KBM-7 (cell line): ENCODE data around the gene VPS13D.

Experiments used
- DNase-seq: peaks from one replicate; pipeline ENCODE4 v3.0.0-alpha.2; 2015
- in situ Hi-C: fragments of 300-500 bp; cut with MboI; formaldehyde crosslinking; loops from 2 replicates; pipeline ENCODE4 v1.14.3; 2020; ENCODE audit warnings: low sequenced_read_pairs, low pct_unique_long_range_greater_than_20kb, mixed read lengths

Gene VPS13D

GRCh38 chr1:12407050-12407961 is 177.5 kb downstream of the VPS13D start:
- in situ Hi-C loops = no loop called here
- DNase-seq = no peak

DNA sequence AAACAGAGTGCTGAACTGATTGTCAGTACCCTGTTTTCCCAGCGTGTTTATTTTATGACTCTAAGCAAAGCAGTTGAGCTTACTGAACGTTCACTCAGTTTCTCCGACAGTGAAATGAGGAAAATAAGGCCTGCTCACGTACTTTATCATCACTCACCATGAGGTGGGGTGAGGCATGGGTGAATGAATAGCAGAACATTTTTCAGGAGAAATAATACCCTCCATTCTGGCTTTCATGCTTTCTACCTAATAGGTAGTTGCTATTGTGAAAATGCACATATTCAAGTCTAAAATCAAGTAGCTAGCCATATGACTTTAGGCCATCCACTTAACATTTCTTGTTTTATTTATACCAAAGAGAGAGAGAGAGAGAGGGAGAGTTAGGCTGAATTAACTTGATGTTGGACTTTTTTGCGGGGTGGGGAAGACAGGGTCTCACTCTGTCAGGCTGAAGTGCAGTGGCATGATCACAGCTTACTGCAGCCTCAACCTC is 178.2 kb downstream of the VPS13D start:
- DNase-seq = no peak
- in situ Hi-C loops = no loop called here

DNA sequence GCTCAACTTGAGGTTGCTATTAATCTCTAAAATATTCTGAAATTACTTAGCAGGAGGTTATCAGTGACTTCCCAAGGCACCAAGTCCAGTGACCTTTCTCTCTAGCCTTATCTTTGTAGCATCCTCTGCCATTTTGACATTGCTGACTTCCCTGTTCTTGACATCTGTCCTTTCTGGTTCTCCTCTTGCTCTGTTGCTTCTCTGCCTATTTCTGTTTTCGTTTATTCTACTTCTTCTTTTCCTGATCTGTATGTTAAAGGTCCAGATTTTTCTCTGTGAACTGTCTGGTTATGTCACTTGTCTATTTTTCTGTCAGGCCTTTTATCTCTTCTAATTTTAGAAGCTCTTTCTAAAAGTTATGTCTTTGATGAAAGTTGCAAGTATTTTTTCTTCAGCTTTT is 178.8 kb downstream of the VPS13D start:
- no peak for DNase-seq
- in situ Hi-C loops = no loop called here

GRCh38 chr1:12409681-12410080 is 179.9 kb downstream of the VPS13D start:
- in situ Hi-C loops = no loop called here
- DNase-seq = no peak

- DNase-seq = no peak
- in situ Hi-C loops = no loop called here
Observed at GRCh38 chr1:12410351-12410750, 180.5 kb downstream of the VPS13D start.

GRCh38 chr1:12411098-12411497 is 181.3 kb downstream of the VPS13D start:
- in situ Hi-C loops = no loop called here
- DNase-seq = no peak

GRCh38 chr1:12411747-12412146 is 181.9 kb downstream of the VPS13D start:
- DNase-seq = no peak
- in situ Hi-C loops = no loop called here

DNA sequence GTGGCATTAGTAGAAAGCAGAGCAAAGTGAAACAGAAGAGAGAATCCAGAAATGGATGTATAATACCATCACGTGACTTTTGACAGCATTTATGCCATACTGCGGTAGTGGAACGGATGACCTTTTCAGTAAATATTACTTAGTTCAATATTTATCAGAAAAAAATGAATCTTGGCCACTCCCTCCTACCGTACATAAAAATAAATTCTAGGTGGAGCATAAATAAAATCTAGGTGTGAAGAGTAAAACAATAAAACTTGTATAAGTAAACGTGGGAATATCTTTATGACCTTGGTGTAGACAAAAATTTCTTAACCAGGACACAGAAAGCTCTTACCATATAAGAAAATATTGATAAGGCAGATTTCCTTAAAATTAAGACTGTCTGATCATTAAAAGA is 182.6 kb downstream of the VPS13D start:
- DNase-seq = no peak
- in situ Hi-C loops = no loop called here

DNA sequence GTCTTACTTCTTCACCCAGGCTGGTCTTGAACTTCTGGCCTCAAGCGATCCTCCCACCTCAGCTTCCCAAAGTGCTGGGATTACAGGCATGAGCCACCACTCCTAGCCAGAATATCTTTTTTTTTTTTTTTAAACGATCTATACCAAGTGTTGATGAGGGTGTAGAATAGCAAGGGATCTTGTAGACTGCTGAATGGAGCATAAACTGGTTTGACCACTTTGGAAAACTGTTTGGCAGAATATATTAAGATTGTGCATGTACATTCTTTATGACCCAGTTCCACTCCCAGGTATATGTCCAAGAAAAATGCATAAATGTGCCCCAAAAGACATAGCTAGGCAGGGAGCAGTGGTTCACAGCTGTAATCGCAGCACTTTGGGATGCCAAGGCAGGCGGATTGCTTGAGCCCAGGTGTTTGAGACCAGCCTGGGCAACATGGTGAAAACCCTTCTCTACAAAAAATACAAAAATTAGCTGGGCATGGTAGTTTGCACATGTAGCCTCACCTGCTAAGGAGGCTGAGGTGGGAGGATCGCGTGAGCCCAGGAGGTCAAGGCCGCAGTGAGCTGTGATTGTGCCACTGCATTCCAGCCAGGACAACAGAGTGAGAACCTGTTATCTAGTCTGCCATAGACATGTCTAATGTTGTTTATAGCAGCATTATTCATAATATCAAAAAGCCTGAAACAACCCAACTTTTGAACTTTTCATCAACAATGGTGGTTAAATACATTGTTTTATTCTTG is 184.0 kb downstream of the VPS13D start:
- in situ Hi-C loops = no loop called here

DNA sequence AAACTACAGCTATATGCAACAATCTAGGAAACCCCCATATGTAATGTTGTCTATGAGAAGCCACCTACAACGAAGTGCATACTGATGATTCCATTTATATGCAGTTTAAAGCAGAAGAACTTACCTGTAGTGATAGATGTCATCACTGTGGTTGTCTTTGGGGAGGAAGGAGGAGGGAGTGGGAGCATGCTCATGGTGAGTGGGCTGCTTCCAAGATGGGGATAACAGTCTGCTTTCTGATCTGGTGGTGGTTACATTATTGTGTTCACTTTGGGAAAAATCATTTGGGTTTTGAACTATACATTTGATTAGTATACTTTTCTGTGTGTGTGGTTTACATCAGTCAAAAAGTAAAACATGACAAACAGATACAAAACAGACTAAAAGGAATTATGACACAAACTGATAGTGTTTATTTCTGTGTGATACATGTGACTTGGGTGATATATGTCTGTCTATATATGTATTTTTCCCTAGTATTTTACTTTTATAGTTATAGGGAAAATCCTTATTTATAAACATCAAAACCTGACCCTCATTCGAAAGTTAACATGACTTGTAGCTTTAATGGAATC is 184.7 kb downstream of the VPS13D start:
- no peak for DNase-seq
- in situ Hi-C loops = no loop called here

More for the DNA sequence above, 184.0 kb downstream of the VPS13D start:
- DNase-seq = no peak

DNA sequence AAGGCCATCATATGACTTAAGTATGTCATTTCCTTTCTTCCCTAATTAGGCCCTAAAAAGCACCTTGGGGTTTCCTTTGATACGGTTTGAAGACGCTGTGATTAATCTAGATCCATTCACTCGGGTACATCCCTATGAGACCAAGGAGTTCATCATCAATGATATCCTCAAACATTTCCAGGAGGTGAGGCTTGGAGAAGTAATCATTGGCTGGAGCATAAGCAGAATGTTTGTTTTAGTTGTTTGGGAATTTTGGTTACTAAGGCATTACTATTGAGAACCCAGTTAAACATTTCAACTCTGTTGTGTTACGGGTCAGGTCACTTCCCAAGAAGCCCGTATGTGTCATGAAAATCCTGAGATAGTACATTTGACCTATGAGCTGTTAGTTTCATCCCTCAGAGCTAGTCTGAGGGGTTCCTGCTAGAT is 185.2 kb downstream of the VPS13D start:
- in situ Hi-C loops = no loop called here
- no peak for DNase-seq

DNA sequence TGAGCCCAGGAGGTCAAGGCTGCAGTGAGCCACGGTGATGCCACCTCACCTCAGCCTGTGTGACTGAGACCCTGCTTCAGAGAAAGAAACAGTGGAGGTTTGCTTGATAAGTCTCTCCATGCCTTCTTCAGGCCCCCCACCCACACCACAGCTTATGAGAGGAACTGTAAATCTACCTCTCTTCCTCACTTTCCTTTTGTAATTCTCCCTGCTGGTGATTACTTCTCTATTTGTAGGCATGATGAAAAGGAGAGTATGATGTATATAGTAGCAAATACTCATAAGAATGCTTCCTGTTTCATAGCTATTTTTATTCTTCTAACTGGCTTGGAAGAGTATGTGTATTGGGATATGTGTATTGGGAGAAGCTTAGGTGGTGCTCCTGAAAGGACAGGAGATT is 186.3 kb downstream of the VPS13D start:
- in situ Hi-C loops = no loop called here
- DNase-seq = no peak

DNA sequence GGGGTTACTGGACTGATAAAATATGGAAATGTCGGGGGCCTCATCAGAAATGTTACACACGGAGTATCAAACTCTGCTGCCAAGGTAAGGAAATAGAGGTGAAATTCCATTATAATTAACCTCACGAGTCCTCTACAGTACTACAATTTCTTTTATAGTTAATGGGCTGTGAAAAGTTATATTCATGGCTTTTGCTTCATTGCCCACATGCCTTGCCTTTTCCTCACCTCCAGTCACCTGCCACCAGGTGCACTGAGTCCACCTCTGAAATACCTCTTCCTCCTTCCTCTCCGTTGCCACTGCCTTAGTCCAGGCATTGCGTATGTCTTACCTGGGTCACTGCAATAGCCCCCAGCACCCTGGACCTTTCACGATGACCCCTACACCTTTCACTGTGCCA is 186.9 kb downstream of the VPS13D start:
- in situ Hi-C loops = no loop called here
- DNase-seq = no peak

DNA sequence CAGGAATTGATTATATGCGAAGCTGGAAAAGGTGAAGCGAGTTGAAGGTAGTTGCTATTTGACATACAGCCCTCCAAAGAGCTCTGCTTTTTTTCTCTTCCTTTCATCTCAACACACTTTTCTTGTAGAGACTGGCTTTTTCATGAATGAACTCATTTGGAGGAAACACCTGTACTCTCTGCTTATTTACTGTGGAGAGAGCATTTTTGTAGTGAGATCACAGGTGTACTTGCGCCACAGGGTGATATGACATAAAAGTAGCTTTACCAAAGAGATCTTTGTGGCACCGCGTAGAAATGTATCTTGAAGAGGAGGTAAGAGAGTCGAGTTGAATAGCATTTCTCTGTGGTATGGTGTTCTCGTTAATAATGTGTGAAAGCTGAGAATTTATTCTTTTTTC is 187.6 kb downstream of the VPS13D start:
- in situ Hi-C loops = no loop called here
- no peak for DNase-seq

GRCh38 chr1:12420171-12420570 is 190.3 kb downstream of the VPS13D start:
- peak; percentile 28 for DNase-seq
- in situ Hi-C loops = no loop called here

DNA sequence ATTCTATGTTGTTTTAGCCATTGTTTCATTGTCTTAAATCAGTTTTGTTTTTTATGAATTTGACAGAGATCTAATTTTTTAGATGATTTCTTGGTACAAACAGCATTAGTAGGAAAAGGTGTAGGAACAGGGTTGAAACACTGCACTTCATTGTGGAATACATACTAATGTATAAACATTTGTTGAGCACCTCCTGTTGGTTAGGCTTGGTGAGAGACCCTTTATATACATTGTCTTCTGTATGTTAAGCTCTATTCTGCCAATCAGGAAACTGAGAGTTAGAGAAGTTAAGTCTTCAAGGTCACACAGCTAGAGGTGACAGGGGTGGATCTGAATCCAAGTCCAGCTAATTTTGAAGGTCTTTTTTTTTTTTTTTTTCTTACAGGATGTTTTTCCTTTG is 192.7 kb downstream of the VPS13D start:
- in situ Hi-C loops = no loop called here
- DNase-seq = no peak

DNA sequence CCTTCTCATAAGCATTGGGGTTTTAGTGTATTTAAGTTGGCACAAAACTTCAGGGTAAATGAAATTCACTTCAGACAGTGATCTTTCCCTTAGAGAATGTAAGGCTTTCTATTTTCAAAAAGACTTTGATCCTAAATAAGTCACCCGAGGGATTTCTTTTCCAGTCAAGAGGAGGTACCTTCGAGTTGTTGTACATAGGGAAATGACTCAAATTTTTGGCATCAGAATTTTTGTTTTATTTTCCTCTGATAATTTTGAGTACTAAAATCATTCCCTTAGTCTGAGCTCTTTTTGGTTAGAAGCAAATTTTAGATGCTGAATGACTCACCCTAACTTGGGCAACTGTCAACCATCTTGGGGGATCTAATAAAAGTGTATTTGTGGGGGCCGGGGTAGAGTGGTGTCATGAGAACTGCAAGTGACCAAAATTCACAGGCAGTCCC is 194.3 kb downstream of the VPS13D start:
- no peak for DNase-seq
- in situ Hi-C loops = no loop called here

DNA sequence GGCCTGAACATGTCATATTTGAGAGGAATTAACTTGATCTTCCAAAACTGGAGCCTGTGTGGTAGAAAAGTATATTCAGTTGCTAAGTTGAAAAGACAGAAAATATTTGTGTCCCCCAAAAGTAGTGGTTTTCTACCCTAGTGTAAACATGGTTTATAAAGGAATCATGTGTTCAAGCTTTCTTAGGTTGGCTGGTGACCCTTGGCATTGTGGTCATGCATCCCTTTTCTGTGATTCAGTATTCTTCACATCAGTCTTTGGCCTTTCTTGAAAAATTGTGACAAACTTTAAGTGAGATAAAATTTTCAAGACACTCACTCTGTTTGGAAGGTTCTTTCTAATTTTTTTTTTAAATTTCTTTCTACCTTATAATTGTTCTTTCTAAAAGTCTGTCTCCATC is 195.0 kb downstream of the VPS13D start:
- no peak for DNase-seq
- in situ Hi-C loops = no loop called here

GRCh38 chr1:12426030-12426429 is 196.2 kb downstream of the VPS13D start:
- in situ Hi-C loops = no loop called here
- no peak for DNase-seq

DNA sequence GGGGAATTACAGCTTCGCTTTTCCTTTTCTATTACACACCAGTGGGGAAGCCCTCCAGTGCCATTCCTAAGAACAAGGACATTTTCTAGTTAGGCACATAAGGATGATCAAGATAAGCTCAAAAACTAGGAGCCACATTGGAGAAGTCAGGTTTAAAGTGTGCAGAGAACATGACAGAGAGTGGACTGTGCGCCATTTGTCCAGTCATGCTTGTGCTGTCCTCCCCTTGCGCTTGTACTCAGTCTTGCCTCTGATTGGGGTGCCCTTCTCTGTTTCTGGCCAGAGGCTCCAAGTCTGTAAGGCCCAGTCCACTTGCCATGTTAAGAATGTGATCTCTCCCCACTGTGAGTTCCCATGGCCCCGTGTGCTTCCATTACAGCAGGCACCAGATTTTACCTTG is 198.5 kb downstream of the VPS13D start:
- DNase-seq = no peak
- in situ Hi-C loops = no loop called here
